Stimulated activated CD4-positive, alpha-beta T cell treated with anti-CD3 and anti-CD28 coated beads, Interleukin-12 subunit alpha, Interleukin-12 subunit beta, amount 100 ng/mL, for 4 hours (primary cell): ENCODE data around the gene SMTNL1.
A peak's percentile ranks its signal among the peaks of the same experiment; 100 is the strongest.

Experiments used
- DNase-seq: peaks from one replicate; pipeline ENCODE4 v3.0.0-alpha.2; 2020

The SMTNL1 gene

DNA sequence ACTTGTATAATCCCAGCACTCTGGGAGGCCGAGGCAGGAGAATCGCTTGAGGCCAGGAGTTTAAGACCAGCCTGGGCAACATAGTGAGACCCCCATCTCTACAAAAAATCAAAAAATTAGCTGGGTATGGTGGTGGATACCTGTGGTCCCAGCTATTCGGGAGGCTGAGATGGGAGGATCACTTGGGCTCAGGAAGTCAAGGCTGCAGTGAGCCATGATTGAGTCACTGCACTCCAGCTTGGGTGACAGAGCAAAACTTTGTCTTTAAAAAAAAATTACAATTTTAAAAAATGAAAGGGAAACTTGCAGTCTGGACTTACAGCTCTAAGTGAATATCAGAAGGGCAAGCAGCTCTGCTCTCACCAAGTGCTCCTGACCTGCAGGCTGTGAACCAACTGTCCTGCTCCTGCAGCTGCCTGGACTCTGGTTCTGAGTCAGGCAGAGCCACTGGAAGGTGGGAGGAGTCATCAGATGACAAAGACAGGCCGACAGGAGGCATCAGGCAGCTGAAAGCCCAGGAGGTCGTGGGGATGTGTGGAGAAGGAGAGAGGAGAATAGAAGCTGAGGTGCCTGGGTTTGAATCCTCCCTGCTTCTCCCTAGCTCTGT, 9.6 kb downstream of the SMTNL1 start:
- no peak for DNase-seq

DNA sequence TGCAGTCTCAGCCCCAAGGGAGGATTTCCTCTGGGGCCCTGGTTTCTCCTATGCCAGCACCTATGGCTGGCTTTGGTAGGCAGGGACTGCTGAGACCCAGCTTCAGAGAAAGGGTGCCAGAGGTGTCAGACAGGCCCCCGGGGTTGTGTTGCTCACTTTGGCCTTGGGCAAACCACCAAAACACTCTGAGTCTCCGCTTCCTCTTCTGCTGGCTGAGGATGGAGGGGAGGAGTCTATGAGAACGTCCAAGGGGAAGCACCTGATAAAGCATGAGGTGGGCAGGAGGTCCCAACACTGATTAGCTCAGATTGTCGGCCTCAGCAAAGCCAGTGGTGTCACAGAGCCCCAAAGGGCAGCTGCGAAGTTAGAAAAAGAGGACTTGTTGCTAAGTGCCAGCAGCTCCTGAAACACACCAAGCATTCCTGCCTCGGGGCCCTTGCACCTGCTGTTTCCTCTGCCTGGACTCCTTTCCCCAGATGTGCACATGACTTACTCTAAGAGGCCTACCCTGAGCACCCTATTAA, 10.5 kb downstream of the SMTNL1 start:
- no peak for DNase-seq

DNA sequence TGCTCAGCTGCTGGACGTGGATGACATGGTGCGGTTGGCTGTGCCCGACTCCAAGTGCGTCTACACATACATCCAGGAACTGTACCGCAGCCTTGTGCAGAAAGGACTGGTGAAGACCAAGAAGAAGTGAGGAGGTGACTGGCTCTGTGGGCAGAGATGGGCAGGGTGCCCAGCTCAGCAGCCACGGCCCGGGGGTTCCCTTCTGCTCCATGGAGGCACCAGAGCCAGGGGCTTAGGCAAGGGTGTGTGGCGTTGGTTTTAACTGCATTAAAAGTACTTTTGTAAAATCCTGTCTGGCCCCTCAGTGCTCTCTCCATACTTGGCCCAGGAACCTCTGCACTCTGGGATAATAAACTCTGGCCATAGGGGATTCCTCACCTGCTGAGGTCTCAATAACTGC, 12.6 kb downstream of the SMTNL1 start:
- DNase-seq, result no peak

DNA sequence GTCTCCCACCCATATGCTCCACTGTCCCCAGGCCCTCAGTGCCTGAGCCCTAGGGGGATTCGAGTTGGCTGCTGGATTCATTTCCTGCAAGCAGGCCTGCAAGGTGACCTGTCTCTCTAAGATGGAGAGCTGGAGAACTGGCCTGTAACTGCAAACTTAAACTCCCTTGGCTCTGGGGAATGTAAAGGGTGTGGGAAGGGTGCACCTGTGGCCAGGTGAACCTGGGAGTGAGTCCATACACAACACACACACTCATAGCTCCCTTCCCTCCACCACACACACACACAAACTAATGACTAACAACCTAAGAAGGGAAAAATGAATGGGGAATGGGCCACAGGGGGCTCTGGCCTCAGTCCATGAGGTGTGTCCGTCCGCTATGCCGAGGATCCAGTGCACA, 14.5 kb downstream of the SMTNL1 start:
- DNase-seq, result no peak

DNA sequence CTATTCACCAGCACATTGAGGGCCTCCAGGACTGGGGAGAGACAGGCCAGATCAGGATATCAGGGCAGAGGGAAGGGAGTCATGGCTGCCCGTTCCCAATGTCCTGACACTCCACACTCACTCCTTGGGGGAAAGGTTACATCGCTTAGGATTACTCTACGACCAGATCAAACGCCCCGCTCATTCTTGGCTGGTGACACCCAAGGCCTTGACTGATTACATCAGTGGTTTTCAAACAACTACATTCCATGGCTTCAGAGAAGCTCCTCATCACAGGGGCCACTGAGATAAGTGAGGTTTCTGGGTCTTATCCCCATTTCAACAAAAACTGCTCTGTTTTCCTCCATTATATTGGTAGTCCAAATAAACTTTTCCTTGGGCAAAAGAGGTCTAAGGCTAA, 15.1 kb downstream of the SMTNL1 start:
- no peak for DNase-seq

DNA sequence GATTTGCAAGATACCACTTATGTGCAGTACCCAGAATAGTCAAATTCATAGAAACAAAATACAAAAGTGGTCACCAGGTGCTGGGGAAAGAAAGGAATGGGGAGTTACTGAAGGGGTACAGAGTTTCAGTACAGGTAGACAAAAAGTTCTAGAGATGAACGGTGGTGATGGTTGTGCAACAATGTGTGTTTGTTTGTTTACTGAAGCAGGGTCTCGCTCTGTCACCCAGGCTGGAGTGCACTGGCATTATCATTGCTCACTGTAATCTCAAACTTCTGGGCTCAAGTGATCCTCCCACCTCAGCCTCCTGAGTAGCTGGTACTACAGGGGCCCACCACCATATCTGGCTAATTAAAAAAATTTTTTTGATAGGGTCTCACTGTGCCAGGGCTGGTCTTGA, 18.0 kb downstream of the SMTNL1 start:
- DNase-seq, result no peak

DNA sequence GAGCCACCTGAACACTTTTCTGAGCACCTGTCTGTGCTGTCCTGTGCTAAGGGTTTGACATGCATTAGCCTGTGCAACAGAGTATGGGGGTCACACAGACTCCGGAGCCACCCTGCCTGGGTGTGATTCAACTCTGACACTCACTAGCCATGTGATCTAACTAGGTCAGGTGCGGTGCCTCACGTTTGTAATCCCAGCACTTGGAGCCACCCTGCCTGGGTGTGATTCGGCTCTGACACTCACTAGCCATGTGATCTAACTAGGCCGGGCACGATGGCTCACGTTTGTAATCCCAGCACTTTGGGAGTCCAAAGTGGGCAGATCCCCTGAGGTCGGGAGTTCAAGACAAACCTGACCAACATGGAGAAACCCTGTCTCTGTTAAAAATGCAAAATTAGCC, 18.6 kb downstream of the SMTNL1 start:
- no peak for DNase-seq

DNA sequence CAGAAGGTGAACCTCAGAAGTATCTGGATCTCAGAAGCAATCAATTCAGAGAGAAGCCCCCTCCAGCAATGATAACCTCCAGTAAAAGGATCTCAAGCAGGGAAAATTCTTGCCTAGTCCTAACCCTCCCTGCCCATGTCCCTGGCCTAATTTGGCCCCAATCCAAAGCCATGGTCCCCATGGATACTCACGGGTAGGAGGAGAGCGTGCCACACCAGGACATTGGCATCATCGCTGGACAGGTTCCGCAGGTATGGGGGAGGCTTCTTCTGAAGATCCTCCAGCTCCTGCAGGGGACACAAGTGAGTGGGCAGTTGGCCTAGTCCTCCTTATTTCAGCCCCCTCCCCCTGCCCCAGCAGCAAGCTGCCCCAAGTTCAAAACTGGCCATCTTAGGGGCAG, 22.8 kb downstream of the SMTNL1 start:
- DNase-seq, result no peak

DNA sequence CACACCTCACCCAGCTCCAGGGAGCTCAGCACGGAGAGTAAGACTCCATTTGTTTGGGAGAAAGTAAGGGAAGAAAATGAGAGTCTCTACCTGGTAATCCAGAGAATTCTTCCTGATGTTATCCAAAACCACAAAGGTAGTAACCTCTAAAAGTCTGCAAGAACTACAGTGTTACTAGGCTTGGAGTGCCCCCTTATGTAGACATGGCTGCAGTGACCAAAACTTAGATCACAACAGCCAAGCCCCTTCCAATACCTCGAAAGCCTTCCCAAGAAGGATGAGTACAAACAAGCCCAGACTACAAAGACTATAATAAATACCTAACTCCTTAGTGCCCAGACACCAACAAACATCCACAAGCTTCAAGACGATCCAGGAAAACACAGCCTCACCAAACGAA, 25.2 kb downstream of the SMTNL1 start:
- DNase-seq, result no peak

DNA sequence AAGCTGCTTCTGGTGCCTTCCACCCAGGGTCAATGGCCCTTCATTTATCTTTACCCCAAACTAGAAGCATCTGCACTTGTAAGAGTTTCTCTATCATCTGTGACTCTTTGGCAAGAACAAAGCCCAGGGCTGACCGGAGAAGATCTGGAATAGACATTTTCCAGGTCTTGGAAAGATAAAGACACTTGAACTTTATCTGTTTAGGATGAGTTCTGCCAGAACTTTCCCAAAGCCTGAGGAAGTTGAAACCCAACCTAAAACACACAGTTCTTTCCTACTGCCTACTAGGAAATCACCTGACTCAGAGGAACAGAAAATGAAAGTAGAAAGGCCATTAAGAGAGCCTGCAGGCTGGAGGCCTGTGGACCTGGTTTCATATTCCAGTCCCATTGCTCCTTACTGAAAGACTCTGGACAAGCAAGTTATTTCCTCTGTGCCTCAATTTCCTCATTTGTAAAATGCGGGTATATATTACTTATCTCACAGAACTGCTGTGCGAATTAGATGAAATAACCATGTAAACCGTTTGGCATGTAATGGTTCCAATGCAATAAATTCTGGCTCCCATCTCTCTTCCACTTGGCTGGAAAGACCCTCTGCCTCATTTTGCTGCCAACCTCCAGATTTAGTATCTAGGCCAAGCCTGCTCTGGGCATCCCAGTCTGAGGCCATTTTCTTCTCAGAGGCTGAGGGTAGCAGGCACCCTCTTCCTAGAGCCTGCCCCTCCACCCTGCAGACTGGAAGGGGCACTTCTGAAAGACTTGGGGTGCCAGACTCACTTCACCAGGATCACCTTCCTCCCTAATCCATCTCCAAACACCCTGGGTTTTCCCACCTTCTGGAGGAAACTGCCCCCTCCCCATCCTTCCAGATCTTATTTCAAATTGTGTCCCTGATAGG, 28.9 kb downstream of the SMTNL1 start:
- no peak for DNase-seq

DNA sequence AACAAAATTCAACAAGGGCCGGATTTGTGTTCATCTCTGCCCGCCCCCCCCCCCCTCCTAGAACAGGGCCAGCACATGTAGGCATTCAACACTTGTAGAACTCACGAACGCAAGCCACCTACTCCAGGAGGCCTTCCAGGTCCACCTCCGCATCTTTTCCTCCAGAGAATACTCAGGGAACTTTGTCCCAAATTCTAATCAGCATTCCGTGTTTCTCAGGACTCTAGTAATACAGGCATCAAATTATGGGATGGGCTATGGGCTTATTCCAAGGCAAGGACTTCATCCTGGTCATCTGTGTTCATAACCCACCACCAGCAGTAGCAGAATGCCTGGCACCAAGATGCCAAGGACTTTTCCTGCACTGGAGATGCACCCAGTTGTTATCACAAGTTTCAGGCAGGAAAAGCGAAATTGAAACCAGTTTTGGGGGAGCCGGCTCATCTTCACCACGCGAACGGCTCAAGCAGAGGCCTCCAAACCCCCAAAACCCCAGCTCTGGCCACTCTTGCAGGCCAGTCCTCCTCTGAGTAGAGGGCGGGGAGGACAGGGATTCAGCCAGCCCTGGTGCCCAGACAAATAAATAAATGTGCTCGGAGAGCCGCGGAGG, 29.6 kb downstream of the SMTNL1 start:
- no peak for DNase-seq

DNA sequence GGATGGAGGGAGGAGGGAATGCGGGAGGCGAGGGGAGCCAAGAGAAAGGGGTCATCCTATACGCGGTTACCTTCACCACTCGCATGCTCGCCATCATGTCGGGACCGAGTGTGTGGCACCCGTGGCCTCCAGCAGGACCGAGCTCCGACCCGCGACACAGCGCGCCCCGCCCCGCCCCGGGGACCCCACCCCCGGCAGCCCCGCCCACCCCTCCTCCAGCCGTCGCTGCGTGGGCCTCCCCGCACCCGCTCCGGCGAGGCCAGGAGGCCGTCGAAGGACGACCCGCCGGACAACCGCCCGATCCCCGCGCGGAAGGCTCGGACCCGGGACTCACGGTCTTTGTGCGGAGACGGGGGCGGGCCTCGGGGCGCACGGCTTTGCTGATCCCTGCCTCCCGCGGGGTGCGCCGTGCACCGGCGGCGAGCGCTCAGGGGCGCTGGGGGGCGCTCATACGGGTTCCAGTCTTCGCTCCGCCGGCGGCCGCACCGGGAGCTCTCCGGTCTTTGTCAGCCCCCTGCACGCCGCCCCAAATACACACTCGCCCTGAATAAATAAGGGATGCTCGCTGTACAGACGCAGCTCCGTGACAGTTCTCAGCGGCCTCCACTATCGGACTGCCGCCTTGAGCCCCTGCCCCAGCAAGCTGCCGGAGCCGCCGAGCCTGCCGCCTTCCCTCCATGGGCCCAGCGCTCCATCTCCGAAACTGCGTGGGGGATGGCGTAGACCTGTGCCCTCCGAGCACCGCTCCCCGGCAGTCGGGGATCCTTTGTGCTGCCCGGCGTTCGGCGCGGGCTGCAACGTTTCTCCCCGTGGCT, 30.3 kb downstream of the SMTNL1 start, which contains the start of gene UBE2L6:
UBE2L6 (minus strand) TSS at position 158 of the 815 bp plus-strand sequence; CDS start at position 97, 61 bp downstream.
- DNase-seq, result peak; percentile 66

DNA sequence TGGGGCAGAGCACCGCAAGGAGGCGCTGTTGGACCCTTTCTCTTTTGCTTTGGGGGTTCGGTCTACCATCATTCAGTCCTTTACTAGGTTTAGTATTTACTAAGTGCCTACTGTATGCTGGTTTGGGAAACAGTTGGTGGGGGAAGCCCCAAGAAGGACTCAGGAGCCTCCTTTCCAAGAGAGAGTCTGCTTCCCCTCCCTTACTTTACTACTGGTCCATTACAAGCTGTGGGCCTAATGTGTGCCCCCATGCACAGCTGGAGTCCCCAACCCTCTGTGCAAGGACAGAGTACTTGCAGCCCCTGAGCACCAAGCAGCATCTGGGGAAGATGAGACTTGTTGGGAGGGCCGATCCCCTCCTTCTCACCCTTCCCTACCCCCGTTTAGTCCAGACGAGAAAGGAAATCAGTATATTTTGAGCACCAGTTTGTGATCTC, 31.0 kb downstream of the SMTNL1 start:
- peak; percentile 90 for DNase-seq

DNA sequence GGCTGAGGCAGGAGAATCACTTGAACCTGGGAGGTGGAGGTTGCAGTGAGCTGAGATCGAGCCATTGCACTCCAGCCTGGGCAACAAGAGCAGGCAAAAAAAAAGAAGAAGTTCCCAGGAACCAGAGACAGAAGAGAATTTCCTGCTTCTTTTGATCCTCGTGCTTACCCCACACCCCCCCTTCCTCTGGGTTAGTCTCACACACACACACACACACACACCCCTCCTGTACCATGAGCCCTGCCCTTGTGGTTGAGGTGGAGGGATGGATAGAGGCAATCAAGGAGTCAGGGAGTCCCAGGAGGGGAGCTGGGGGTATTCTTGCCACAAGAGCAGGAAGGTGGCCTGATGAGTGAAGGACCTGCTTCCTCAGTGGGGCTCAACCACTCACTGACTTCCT, 34.2 kb downstream of the SMTNL1 start:
- no peak for DNase-seq

DNA sequence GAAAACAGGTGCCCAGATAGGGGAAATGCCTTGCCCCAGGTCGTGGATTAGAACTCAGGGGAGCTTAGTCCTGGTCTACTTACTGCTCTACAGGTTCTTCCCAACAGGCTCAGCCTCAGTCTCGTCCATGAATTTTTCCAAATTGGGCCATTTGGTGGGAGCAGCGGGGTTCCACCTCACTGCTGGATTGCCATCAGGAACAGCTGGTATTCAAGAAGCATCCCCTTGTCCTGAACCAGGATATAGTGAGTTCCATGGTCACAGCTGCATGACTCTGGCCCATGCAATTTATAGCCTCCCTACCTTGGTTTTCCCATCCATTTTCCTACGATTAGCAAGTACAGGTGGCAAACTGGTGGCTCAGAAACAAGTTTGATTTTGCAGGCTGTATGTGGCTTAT, 36.7 kb downstream of the SMTNL1 start:
- no peak for DNase-seq

DNA sequence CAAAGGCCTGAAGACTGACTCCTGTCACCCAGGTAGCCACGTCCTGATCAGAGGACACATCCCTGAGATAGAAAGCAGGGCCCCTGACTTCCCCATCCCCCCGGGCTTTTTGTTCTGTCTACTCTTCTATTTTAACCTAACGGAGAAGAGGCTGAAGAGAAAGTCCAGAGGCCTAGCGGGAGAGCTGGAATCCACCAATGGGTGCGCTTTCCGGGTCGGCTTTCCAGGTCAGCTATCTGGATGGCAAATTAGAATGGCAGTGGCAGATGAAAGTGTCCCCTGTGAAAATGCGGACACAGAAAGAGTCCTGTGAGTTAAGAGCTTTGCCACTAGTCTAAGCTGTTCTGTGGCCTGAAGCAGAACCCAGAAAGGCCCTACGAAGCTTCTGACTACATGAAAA, 46.9 kb downstream of the SMTNL1 start:
- no peak for DNase-seq

DNA sequence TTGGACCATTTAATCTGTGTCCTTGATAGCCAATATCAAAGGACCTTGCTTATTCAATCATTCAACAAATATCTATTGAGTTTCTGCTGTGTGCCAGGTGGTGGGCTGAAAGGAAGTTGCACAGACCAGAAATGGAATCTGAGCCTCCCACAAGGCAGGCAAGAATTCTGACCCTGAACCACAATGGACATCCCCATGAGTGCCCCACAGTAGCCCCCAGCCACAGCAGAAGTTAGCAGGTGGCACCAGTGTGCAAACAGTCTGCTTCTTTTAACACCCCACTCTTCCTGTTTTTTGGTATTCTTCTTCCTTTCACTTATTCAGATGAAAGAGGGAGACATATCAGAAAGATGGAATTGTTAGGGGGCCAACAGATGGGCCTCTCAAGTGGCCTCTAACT, 47.9 kb downstream of the SMTNL1 start:
- DNase-seq, result no peak

DNA sequence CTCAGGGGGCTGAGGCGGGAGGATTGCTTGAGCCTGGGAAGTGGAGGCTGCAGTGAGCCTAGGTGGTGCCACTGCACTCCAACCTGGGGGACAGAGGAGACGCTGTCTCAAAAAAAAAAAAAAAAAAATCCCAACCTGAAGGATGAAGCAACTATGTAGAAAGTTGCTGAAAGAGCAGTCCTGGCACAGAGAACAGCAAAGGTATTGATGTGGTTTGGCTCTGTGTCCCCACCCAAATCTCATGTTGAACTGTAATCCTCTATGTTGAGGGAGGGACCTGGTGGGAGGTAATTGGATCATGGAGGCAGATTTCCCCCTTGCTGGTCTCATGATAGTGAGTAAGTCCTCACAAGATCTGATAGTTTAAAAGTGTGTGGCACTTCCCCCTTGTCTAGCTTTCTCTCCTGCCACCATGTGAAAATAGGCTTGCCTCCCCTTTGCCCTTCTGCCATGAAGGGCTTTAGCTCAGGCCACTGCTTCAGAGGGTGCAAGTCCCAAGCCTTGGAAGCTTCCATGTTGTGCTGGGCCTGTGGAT, 49.4 kb downstream of the SMTNL1 start:
- no peak for DNase-seq

DNA sequence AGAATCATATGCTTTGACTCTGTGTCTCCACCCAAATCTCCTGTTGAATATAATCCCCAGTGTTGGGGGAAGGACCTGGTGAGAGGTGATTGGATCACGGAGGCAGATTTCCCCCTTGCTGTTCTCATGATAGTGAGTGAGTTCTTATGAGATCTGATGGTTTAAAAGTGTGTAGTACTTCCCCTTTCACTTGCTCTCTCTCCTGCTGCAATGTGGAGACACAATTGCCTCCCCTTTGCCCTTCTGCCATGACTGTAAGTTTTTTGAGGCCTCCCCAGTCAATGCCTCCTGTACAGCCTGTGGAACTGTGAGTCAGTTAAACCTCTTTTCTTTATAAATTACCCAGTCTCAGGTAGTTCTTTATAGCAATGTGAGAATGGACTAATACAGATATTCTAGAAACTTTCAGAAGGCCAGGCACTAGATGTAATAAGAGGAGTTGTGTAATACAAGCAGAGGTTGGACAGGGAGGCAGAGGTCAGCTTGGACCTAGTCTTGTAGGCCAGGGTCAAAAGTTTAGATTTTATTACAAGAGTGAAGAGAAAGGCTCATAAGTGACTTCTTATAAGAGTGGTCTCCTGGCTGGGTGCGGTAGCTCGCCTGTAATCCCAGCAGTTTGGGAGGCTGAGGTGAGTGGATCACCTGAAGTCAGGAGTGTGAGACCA, 50.8 kb downstream of the SMTNL1 start:
- DNase-seq, result no peak

DNA sequence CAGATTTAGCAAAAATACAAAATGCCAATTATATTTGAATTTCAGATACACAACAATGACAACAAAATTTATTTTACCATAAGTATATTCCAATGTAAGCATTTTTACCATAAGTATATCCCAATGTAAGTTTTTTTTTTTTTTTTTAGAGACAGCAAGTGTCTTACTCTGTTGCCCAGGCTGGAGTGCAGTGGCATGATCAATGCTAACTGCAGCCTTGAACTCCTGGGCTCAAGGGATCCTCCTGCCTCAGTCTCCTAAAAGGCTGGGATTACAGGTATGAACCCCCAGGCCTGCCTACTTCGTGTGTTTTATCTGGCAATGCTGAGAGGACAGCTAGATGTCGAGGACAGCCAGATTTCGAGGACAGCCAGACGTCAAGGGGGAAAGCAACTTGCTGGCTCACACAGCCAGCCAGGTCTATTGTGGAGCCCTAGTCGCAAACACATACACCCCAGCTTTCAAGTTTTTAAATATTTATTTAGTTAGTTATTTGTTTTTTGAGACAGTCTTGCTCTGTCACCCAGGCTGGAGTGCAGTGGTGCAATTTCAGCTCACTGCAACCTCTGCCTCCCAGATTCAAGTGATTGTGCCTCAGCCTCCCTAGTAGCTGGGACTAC, 59.0 kb downstream of the SMTNL1 start:
- DNase-seq, result no peak

DNA sequence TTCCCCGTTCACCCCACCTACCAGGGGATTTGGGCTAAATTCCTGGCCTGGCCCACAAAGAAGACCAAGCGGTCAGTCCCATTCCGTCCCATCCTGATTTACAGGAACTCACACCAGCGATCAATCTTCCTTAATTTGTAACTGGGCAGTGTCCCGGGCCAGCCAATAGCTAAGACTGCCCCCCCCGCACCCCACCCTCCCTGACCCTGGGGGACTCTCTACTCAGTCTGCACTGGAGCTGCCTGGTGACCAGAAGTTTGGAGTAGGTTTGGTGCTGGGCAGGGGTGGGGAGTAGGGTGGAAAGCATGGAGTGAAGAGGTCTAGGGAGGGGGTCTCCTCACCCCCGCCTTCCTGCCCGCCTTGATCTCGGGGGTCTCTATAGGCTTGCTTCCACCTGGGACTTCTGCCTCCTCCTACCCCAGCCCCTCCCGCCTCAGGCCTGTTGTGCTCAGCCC, 60.1 kb downstream of the SMTNL1 start, which contains the start of gene SERPING1:
SERPING1 (plus strand) TSS at position 225 of the 455 bp plus-strand sequence. CDS start 586 bp downstream, outside the sequence.
- DNase-seq, result no peak
